ENCODE results near the gene TRMT2A.

The TRMT2A gene

GRCh38 chr22:20133930-20134549, 17.0 kb upstream of the TRMT2A start:
- no peak for DNase-seq

- no peak for DNase-seq
These were observed 15.7 kb upstream of the TRMT2A start for GRCh38 chr22:20132686-20133246.

- no peak for DNase-seq
These were observed 15.0 kb upstream of the TRMT2A start for GRCh38 chr22:20131859-20132685.

GRCh38 chr22:20131597-20131858, 14.5 kb upstream of the TRMT2A start, which contains the start of gene ZDHHC8:
ZDHHC8 (plus strand) TSS chr22:20131804; CDS start chr22:20131948, 144 bp downstream.
- DNase-seq = peak; percentile 32

GRCh38 chr22:20130731-20131596, 13.9 kb upstream of the TRMT2A start:
- DNase-seq = peak; percentile 84

GRCh38 chr22:20130319-20130718, 13.3 kb upstream of the TRMT2A start:
- DNase-seq = no peak

GRCh38 chr22:20129747-20130014, 12.7 kb upstream of the TRMT2A start:
- no peak for DNase-seq

- DNase-seq = peak; percentile 54
These were observed 12.1 kb upstream of the TRMT2A start for GRCh38 chr22:20128902-20129746.

- DNase-seq = no peak
These were observed 11.5 kb upstream of the TRMT2A start for GRCh38 chr22:20128619-20128901.

DNA sequence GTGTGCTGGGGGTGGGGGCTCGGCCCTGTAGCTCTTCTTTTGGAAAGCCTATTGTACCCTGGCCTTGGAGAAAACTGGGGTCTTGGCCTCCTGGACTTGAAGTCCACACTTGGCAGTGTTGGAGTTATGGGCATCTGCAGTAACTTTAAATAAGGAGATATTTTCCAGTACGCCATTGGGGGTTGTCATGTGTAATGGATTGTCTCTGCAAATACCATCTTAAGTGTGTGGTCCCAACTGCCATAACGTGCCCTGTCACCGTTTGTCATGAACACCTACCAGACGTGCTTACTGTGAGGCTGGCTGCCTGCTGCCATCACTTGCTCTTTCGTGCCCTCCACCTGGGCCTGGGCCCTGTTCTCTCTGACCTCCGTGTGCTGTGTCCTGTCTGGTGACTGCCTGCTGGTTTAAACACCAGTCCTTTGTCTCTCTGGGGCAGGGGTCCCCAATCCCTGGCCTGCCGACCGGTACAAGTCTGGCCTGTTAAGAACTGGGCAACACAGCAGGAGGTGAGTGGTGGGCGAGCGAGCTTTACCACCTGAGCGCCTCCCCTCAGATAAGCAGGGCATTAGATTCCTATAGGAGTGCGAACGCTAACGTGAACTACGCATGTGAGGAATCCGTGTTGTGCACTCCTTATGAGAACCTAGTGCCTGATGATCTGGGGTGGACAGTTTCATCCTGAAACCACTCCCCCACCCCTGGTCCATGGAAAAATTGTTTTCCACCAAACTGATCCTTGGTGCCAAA, 11.0 kb upstream of the TRMT2A start:
- DNase-seq = no peak

DNA sequence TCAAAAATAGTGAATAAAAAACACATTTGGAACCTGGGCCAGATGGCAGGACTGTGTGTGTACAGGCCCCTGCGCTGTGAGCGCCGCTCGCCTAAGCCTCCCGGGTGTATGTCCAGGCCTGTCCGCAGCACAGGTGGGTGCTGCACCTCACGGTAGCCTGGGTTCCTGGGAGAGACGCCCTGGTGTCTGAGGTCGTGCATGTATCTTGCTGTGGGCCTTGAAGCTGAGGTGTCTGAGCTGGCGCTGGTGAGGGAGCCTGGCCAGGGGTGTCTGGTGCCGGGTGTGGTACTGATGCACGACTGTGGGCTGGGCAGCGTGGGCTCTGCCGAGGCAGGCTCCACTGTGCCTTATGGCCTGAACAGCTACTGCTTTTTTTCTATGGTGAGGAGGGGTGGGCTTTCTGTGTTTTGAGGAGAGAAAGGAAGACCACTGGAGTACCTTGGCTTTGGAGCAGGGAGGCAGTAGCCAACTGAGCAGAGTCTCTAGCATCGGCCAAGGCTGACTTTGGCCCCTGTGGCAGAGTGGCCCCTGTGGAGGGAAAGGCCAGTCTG, 10.4 kb upstream of the TRMT2A start:
- no peak for DNase-seq

- DNase-seq = no peak
These were observed 9.4 kb upstream of the TRMT2A start for GRCh38 chr22:20126284-20127029.

- no peak for DNase-seq
These were observed 8.5 kb upstream of the TRMT2A start for GRCh38 chr22:20125201-20126174.

- DNase-seq = no peak
These were observed 7.2 kb upstream of the TRMT2A start for GRCh38 chr22:20124083-20124787.

- DNase-seq = no peak
These were observed 6.5 kb upstream of the TRMT2A start for GRCh38 chr22:20123366-20124082.

DNA sequence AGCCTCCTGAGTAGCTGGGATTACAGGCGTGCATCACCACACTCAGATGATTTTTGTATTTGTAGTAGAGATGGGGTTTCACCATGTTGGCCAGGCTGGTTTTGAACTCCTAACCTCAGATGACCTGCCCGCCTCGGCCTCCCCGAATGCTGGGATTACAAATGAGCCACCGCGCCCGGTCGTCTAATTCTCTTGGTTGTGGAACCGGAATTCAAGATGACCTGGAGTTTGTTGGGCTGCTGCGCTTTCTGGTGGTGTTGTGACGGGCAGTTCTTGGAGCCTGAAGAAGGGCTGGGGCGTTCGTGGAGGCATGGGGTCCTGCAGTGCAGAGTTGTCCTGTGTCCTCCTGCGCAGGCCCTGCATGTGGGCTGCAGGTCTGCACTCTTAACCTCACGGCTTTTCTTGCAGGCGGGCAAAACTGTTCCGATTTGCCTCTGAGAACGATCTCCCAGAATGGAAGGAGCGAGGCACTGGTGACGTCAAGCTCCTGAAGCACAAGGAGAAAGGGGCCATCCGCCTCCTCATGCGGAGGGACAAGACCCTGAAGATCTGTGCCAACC, 4.9 kb upstream of the TRMT2A start:
- DNase-seq = no peak

DNA sequence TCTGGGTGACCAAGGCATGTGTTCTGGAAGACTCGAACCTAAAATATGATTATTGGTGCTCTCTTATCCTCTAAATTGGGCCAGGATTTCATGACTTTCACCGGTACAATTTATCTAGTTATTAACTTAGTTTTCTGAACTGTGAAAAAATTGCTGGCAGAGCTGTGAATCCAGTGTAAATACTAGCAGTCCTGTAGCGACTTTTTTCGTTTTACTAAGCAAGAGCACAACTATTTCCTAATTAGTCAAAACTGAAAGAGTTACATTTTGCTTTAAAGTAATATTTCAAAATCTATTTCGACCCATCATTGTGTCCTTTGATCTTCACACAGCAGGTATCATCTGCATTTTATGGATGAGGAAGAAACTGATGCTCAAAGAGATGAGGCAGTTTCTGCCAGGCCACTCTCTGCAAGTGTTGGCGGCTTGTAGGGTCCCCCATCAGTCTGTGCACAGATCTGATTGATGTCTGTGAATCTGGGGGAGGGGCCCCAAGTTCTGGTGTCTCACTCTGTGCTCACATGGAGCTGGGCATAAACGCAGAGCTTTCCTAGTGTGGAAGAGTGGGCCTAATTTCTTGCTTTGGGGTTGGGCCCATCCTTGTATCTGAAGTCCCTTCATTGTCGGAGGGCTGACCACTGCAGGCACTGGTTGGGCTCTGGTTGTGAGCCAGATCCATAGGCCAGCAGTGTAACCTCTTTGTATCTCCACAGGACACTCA, 1.4 kb upstream of the TRMT2A start:
- no peak for DNase-seq

All from activated CD4-positive, alpha-beta T cell treated with anti-CD3 and anti-CD28 coated beads, Interleukin-10, Interleukin-2, amounts not matched to agents 100 ng/mL and 50 ng/mL, durations not matched to agents 16 hours and 8 hours (primary cell).